GM19238 (cell line): ENCODE results near the gene SH3RF1.

Source experiments
- DNase-seq: peaks from one replicate; pipeline ENCODE4 v3.0.0; 2011; ENCODE audit warnings: low spot score; ENCODE audit not compliant: insufficient read length

The SH3RF1 gene

DNA sequence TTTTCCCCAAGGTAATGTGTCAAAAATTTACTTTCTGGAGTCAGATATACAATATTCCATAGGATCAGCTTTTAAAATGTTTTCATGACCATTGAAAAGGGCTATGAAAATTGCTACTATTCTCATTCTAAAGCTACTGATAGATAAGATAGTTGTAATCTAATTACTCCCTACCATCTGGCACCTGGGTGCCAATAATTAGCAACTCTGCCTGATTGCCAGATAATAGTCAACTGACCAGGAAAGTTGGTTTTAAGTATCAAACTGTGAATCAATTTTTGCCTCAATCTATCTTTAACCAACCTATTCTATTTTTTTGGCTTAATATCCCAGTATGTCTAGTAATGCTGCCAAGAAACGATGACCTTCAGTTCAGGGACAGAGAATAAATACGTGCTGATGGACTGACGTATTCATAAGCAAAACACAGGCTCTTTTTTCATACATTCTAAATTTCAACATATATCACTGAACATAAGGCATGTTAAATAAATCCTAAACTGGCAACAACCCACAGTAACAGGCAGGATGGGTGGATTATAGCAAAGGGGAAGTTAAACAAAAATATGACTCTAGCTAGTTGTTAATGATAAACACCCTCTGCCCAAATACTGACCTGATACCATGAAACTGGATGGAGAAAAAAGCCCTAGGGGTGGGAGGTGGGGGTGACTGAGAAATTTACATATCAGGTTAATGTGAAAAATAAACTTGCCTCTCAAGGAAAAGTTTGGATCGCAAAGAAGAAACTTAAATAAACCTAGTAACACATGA lies 18.2 kb downstream of the SH3RF1 start:
- DNase-seq: no peak

DNA sequence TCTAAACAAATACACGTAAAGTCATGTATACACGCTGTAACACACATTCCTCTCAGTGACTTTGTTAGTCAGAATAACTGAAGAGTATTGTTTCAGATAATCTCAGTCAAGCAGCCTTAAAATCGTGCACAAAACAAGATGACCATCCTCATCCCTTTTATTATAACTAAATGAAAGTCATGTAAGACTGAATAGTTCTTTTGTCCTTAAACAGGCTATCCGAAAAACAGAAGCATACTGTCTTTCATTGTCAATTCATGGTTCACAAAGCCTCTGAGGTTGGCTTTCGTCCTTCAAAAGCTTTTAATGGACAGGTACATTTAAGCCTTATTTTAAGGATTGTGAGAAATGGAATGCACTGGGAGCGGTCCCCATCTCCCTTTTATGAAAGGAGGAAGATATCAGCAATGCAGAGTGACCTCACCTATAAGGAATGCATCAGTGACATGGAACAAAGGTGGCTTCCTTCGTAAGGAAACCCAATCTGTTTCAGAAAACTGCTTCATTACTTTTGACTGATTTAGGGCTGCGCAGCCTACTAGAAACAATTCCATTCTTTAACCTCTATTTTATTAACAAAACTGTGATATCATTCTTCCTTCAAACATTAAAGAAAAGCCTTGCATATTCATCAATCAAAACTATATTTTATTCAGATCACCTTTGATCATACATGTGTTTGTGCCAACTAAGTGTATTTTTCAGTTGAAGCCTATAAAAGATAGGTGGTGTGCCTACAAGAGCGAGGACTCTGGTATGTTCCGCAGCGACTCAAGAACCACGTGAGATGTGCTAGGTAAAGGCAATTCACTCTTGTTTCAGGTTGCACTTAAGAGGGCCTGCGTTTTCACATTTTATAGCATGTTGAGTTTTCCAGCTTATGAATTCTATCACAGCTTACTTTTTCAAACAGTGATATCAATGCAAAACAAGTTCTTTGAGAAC lies 19.2 kb downstream of the SH3RF1 start:
- no peak for DNase-seq

DNA sequence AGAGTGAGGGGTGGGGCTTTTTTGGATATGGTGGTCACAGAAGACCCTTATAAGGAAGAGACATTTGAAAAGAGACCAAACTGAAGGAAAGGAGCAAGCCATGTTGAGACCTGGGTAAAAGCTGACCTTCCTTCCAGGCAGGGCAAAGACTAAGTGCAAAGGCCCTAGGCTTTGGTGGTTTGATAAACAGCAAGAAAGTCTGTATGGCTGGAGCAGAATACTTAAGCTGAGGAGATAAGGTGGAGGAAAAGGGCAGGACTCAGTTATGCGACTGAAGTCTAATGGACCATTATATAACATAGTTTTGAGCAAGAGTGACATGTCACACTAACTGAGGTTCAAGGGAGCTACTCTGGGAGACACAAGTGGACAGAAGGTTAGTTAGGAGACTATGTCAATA lies 20.0 kb downstream of the SH3RF1 start:
- DNase-seq: no peak

DNA sequence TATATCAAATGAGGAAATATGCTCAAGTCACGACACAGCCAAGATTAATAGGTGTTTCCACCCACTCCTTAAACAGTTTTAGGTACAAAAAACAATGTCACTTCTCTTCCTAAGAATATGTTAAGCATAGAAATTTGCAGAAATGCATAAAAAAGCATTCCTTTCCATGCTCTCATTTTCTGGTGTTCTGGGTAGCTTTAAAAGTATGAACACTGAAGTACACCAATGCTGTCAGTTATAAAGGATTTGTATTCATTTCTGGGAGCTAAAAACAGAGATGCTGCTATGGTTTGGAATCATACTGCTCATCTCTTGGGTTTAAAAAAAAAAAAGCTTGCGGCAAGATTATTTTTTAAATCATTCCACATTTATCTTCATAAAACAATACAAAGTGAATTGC lies 20.8 kb downstream of the SH3RF1 start:
- no peak for DNase-seq

DNA sequence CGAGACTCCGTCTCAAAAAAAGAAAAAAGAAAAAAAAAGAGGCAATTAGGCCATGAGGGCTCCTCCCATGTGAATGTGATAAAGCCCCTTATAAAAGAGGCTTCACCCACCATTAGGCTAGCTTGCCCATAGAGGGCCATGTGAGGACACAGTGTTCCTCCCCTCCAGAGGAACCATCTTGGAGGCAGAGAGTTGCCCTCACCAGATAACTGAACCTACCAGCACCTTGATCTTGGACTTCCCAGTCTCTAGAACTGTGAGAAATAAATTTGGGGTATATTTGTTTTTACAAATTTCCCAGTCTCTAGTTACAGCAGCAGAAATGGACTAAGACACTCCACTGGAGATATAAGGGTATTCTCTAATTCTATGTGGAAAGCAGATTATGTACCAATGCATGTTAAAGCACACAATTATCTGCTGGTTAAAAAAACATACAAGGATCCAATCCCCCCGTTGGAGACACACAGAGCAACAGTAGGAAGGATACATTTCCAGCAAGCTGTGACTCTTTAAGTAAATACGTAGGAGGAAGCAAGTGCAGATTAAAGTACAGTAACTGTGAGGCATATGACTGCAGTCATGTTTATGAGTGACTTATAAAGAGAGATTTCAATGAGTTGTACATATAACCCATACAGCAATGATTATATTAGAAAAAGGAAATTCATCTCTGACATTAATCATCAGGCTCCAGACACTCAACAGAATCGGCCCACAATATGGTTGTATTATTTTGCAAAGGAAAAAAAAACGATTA lies 21.4 kb downstream of the SH3RF1 start:
- DNase-seq: no peak

DNA sequence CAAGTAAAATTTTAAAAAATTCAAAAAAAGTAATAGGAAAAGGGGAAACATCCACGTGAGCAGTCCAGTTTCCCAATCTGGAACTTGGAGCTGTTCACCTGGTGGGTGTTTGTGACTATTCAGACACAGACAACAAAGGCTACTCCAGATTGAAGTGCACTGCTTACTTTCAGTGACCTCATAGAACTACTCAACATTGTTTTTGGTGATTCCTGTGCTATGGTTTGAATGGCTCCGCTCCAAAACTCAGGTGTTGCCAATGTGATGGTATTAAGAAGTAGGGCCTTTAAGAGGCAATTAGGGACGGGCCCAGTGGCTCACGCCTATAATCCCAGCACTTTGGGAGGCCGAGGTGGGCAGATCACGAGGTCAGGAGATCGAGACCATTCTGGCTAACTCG lies 22.1 kb downstream of the SH3RF1 start:
- no peak for DNase-seq

DNA sequence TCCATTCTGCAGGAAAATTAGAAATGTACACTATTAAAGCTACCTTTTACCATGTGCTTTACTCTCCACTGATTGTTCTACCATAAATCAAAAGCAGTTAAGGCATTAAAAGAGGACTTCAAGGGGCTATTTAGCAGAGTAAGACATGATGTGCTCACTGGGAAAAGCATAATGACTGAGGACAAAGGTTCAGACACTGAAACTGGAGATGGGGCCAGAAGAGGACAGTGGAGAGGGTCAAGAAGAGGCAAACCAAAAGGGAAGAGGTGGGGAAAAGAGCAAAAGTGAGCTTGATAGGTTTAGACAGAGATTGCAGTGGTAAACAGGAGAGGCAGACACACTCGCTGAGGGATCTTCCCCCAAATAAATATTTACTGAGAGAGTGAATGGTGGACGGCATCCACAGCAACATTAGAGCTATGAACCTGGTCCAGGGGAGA lies 23.8 kb downstream of the SH3RF1 start:
- no peak for DNase-seq

DNA sequence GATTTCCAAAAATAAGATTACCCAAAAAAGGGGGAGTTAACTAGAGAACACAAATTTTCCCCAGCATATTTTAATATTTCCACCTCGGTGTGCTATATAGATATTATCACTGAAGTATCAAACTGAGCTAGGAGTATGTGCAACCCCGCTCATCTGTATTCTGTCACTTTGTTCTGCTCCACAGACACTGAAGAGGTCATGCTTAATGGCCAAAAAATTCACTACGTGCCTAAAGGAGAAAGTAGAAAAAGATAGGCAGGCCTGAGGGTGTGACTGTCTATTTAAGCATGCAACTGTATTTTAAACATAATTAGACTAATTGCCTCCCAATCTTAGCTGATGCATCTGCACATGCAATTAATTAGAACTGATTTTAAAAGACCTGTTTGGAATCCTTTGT lies 24.5 kb downstream of the SH3RF1 start:
- no peak for DNase-seq

DNA sequence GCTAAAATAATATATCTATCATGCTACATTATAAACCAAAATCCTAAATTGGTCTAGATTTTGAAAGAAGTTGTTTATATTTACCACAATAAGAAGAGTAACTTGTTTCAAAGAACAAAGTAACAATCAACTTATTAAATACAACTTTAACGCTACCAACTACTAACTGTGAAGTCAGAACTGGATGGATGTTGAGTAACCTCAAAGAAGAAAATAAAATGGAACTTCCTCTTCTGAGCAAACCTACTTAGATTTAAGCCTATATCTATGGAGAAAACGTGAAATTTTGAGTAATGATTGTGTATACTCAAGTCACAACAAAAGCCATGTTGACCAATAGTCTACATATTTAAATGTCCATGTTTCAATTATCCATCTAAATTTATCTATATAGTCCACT lies 25.7 kb downstream of the SH3RF1 start:
- no peak for DNase-seq

DNA sequence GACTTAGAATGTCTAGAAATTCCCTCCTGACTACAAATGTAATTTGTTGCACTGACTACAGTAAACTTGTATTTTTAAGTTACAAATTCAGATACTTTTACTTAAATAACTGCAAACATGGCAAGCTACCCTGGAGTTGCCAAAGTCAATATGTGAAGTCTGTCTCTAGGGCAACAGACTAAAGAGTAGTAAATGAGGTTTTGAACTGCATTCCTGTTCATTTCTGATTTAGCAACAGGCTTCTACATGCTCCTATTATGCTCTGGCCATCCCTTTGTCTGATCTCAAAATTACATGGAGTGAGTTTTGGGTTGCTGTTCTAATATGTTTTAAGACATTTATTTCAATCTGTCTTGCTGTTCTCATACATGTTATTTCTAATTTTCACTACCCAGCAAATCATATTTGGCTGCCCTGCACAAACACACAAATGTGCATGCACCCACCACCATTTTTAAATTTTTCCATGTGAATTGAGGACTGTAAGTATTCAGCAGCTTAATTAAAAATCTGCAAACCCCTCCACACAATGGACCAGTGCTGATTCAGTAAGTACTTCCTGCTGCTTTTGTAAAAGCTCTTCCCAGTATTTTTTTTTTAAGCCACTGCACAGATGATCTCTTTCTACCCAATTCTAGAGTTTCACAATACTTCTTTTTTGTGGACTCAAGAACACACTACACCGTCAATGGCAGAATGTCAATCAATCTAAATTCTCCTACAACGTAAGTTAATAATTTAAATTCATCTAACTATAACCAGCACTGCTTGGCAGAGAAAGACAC lies 26.7 kb downstream of the SH3RF1 start:
- DNase-seq: no peak

DNA sequence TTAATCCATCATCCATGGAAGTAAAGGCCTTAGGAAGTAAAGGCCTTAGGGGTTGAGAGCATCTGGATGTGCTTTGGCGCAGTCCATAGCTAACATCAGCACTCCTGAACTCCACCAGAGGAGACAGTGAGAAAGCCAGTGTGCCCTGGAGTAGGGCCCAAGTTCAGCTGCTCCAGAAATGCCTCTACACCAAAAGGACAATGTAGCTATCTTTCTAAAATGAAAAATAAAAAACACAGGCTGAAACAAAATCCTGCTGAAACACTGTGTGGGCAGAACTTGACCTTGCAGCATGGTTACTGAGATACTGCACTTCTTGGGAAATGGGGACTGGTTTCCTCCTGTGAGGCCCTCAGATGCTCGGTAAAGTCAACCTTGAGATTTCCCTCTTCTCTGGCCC lies 29.3 kb downstream of the SH3RF1 start:
- no peak for DNase-seq

DNA sequence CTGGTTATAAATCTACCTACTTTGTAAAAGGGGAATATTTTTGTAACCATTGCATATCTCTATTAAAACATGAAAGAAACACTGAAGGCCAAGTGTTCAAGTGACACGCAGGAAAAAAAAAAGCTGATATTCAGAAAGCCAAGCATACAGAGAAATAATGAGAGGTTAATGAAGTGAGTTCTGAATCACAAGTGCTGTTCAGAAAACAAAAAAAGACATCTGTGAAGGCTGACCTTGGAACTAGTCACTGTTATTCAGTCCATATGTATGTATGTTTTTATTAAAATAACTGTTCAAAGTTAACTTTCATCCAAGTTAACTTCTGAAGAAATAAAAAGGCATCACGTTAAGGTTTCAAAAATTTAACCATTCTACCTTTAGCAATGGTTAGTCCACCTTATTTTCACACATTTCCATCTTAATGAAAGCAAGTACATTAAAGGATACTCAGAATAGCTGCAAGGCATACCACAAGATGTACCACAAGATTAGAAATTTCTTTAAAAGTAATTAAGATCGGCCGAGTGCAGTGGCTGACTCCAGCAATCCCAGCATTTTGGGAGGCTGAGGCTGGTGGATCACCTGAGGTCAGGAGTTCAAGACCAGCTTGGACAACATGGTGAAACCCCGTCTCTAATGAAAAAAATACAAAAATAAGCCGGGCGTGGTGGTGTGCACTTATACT lies 31.4 kb downstream of the SH3RF1 start:
- DNase-seq: no peak

DNA sequence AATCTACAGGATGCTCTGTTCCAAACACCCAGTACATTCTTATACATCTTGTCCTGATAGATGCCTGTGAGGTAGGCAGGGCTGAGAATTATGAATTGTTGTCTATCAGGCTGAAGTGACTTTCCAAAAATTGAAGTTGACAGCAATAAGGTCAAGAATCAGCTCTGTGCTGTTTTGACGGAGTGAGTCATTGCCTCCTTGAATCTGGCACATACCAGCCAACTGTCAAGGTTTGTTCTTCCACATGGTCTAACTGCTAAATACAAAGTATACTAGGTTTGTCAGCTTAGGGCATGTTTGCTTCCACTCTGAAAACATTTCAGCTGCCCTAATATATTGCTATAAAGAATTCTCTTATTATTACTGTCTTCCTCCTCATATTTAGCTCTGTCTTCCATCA lies 32.3 kb downstream of the SH3RF1 start:
- DNase-seq: no peak

DNA sequence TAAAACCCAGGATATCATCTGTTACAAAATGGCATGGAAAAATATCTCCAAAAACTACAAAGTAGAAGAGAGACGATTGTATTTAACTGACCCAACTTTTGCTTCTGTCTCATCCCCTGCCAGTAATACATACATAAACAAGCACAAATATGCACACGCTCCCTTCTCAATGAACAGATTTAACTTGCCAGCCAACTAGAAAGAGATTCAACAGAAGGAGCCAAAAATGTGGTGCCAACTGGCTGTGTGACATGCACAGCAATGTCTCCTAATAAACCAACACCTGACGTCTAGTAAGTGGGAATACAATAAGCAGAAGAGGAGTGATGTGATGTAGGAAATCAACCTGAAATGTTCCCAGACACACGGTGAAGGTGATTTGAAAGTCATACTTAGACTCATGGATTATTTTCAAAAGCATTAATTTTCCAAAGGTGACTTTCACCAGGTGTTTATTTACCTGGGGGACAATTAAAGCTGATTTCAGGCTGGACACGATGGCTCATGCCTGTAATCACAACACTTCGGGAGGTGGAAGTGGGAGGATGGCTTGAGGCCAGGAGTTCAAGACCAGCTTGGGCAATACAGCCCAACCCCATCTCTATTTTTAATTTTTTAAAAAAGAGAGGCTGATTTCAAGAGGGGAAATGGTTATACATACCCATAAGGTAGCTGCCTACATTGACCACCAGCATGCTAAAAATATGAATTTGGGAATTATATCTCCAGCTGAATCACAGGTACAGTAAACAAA lies 33.7 kb downstream of the SH3RF1 start:
- DNase-seq: no peak

DNA sequence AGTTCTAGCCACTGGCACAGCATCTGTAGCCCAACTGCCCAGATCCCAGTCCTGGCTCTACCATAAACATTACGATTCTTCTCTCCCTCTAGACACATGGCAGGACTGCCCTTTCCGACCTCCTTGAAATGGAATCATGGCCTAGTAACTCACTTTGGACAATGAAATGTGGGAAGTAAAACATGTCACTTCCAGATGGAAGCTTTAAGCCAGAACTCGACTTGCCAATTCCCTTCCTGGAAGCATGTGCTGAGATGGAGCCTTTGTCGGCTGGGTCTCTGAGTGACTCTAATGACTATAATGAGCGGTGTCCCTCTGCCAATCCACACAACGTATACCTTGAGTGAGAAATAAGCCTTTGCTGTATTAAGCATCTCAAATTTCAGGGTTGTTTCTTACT lies 34.7 kb downstream of the SH3RF1 start:
- DNase-seq: no peak

DNA sequence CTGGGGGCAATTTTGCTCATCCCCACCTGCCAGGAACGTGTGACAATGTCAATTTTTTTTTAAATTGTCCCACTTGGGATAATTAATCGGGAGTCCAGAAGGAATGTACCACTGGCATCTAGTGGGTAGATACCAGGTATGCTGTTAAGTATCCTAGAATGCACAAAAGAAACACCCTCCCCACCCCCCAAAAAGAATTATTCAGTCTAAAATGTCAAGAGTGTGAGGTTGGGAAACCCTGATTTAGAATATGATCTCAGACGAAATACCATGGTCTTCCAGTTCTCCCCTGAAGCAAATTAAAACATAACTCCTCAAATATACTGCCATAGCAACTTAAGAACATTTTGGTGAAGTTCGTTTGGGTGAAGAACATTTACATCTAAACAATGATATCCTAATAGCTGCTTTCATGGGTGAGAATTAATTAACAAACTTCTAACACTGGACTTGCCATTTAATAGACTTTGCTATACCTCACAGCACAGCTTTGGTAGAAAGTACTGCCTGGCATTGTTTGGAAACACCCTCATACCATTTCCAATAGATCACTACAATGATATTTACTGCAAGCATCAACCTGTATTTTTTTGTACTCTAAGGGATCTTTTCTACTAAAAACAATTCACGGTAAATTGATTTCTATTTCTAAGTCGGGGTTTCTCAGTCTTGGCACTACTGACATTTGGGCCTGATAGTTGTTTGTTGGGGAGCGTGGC lies 36.5 kb downstream of the SH3RF1 start:
- DNase-seq: no peak

DNA sequence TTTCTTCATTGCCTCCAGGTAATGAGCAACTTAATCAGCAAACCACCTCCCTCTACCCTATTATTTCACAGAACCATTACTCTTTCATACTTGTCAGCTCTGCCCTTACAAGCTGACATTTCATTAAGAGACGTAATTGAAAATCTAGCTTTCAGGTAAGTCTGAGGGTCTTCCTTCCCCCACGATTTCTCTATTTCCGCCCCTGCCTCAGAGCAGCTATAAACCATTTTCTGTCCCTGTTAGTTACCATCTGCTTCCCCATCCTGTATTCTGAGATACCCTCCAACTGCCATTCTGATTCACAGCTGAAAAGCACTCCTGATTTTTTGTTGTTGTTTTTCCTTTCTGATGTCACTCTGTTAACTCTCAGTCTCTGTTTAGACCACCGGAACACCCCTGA lies 37.1 kb downstream of the SH3RF1 start:
- no peak for DNase-seq

DNA sequence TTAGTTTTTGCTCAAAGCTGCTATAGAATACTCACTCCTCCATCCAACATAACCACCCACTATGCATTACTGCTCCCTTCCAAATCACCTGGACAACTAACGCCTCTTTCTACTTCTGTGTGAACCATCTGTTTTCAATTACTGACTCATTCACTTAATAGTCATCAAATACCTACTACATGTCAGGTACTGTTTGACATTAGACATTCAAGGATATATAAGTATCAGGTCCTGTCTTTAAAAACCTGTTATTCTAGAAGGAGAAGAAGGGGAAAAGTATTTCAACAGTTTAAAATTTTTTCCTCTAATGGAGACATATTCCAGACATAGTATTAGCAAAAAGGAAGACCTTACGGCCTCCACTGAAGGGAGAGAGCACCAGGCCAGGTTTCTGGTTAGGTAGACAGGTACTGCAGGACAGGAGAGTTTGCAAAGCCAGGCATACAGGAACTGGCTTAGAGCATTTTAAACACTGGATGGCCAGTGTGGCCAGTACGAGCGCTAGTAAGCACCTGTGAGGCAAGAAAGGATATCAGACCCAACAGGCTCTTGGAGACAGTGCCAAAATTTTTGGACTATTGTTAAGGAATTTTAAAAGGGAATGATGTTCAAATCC lies 39.0 kb downstream of the SH3RF1 start:
- DNase-seq: no peak

DNA sequence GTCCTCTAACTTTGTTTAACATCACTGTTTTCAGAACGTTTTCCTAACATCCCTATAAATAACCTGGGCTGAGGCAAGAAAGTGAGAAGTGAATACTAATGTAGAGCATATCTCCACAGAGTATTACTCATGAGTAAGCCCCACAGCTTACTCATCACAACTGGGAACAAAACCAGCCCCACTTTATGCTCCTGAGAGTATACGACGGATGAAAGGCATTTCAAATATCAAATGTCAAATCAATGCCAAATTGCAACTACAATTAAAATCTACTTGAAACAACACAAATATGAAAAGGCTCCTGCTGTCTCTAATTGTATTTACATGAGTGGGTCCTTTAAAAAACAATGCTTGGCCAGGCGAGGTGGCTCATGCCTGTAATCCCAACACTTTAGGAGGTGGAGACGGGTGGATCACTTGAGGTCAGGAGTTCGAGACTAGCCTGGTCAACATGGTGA lies 41.2 kb downstream of the SH3RF1 start:
- DNase-seq: no peak
